NCI-H748 (cell line): Measurements from ENCODE around the gene GAS7.

ENCODE experiments used
- DNase-seq: peaks from one replicate; lab custom pipeline; 2025; ENCODE audit not compliant: unreplicated experiment; lab: John Stamatoyannopoulos, UW

GAS7 gene

GRCh38 chr17:9860851-9861250 is 337.6 kb downstream of the GAS7 start:
- no peak for DNase-seq
